ENCODE measurements around the gene WDR88.
"Not testable (repeated sequence)": the region's sequence is repeated elsewhere in the genome, so short reads cannot be mapped to it uniquely, and the experiment has no call there.

WDR88 gene

DNA sequence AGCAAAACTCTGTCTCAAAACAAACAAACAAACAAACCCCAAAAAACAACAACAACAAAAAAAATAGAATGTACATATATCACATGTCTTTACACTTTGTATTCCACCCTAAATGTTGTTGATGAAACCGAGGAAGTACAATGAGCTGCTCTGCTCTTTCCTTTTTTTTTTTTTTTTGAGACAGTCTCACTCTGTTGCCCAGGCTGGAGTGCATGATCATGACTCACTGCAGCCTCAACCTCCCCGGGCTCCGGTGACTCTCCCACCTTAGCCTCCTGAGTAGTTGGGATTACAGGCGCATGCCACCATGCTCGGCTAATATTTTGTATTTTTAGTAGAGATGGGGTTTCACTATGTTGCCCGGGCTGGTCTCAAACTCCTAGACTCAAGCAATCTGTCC lies 31.6 kb downstream of the WDR88 start:
- Histone ChIP-seq H3K4me3 (ENCODE audit: low read length in 2 of 2) (no peak overlapping the region), H3K4me1 (ENCODE audit: control insufficient read depth in 2 of 2, insufficient read depth in 2 of 2, low read length in 2 of 2) (no peaks in the 10 kb centered on the region), H3K9me3 (ENCODE audit: control insufficient read depth in 2 of 2, low read length in 2 of 2) (no peaks in the 10 kb centered on the region), H3K27me3 (ENCODE audit: control insufficient read depth in 2 of 2, insufficient read depth in 2 of 2, low read length in 2 of 2) (no peaks in the 10 kb centered on the region), H3K27ac (ENCODE audit: low read depth in 2 of 2, low read length in 2 of 2) (no peak overlapping the region), H3K9ac (ENCODE audit: low read depth in 1 of 2, low read length in 2 of 2) (no peak overlapping the region), H3K36me3 (ENCODE audit: control insufficient read depth in 2 of 2, insufficient read depth in 2 of 2, low read length in 2 of 2) (no peaks in the 10 kb centered on the region)

GRCh38 chr19:33166037-33166436 lies 34.1 kb downstream of the WDR88 start:
- not testable (repeated sequence) for H3K9ac ChIP-seq (ENCODE audit: low read depth in 1 of 2, low read length in 2 of 2); H3K9me3 ChIP-seq (ENCODE audit: control insufficient read depth in 2 of 2, low read length in 2 of 2); H3K27ac ChIP-seq (ENCODE audit: low read depth in 2 of 2, low read length in 2 of 2); H3K27me3 ChIP-seq (ENCODE audit: control insufficient read depth in 2 of 2, insufficient read depth in 2 of 2, low read length in 2 of 2); H3K4me1 ChIP-seq (ENCODE audit: control insufficient read depth in 2 of 2, insufficient read depth in 2 of 2, low read length in 2 of 2); H3K36me3 ChIP-seq (ENCODE audit: control insufficient read depth in 2 of 2, insufficient read depth in 2 of 2, low read length in 2 of 2); H3K4me3 ChIP-seq (ENCODE audit: low read length in 2 of 2)

DNA sequence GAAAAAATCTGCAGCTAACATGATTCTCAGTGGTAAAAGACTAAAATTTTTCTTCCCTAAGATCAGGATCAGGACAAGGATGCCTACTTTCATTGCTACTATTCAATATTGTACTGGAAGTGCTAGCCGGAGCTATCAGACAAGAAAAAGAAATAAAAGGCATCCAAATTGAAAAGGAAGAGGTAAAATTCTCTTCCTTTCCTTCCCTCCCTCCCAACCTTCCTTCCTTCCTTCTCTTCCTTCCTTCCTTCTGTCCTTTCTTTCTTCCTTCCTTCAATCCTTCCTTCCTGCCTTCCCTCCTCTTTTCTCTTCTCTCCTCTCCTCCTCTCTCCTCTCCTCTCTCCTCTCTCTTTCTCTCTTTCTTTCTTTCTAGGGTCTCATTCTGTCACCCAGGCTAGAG lies 35.5 kb downstream of the WDR88 start:
- H3K36me3 ChIP-seq (ENCODE audit: control insufficient read depth in 2 of 2, insufficient read depth in 2 of 2, low read length in 2 of 2): no peaks in the 10 kb centered on the region
- H3K27ac ChIP-seq (ENCODE audit: low read depth in 2 of 2, low read length in 2 of 2): no peak overlapping the region
- H3K4me3 ChIP-seq (ENCODE audit: low read length in 2 of 2): no peak overlapping the region

GRCh38 chr19:33168528-33168927 lies 36.6 kb downstream of the WDR88 start:
- H3K9me3 ChIP-seq (ENCODE audit: control insufficient read depth in 2 of 2, low read length in 2 of 2): no peaks in the 10 kb centered on the region
- no peak overlapping the region for H3K27ac ChIP-seq (ENCODE audit: low read depth in 2 of 2, low read length in 2 of 2)
- H3K4me3 ChIP-seq (ENCODE audit: low read length in 2 of 2): no peak overlapping the region
- no peaks in the 10 kb centered on the region for H3K27me3 ChIP-seq (ENCODE audit: control insufficient read depth in 2 of 2, insufficient read depth in 2 of 2, low read length in 2 of 2)
- H3K4me1 ChIP-seq (ENCODE audit: control insufficient read depth in 2 of 2, insufficient read depth in 2 of 2, low read length in 2 of 2): peaks cover 0 to 1% of the 10 kb centered on the region in 2 donors
- no peak overlapping the region for H3K9ac ChIP-seq (ENCODE audit: low read depth in 1 of 2, low read length in 2 of 2)
- H3K36me3 ChIP-seq (ENCODE audit: control insufficient read depth in 2 of 2, insufficient read depth in 2 of 2, low read length in 2 of 2): no peaks in the 10 kb centered on the region

More for the DNA sequence above, 35.5 kb downstream of the WDR88 start:
- H3K9me3 ChIP-seq (ENCODE audit: control insufficient read depth in 2 of 2, low read length in 2 of 2): no peaks in the 10 kb centered on the region
- H3K27me3 ChIP-seq (ENCODE audit: control insufficient read depth in 2 of 2, insufficient read depth in 2 of 2, low read length in 2 of 2): no peaks in the 10 kb centered on the region
- no peak overlapping the region for H3K9ac ChIP-seq (ENCODE audit: low read depth in 1 of 2, low read length in 2 of 2)
- H3K4me1 ChIP-seq (ENCODE audit: control insufficient read depth in 2 of 2, insufficient read depth in 2 of 2, low read length in 2 of 2): no peaks in the 10 kb centered on the region

GRCh38 chr19:33171222-33171795 lies 39.4 kb downstream of the WDR88 start:
- Histone ChIP-seq H3K36me3 (ENCODE audit: control insufficient read depth in 2 of 2, insufficient read depth in 2 of 2, low read length in 2 of 2) (no peaks in the 10 kb centered on the region), H3K4me3 (ENCODE audit: low read length in 2 of 2) (no peak overlapping the region), H3K27ac (ENCODE audit: low read depth in 2 of 2, low read length in 2 of 2) (peak overlapping the region in 1 of 2 donors; percentile 25), H3K4me1 (ENCODE audit: control insufficient read depth in 2 of 2, insufficient read depth in 2 of 2, low read length in 2 of 2) (peaks cover 10% of the 10 kb centered on the region in 2 donors), H3K9ac (ENCODE audit: low read depth in 1 of 2, low read length in 2 of 2) (no peak overlapping the region), H3K9me3 (ENCODE audit: control insufficient read depth in 2 of 2, low read length in 2 of 2) (no peaks in the 10 kb centered on the region), H3K27me3 (ENCODE audit: control insufficient read depth in 2 of 2, insufficient read depth in 2 of 2, low read length in 2 of 2) (no peaks in the 10 kb centered on the region)

DNA sequence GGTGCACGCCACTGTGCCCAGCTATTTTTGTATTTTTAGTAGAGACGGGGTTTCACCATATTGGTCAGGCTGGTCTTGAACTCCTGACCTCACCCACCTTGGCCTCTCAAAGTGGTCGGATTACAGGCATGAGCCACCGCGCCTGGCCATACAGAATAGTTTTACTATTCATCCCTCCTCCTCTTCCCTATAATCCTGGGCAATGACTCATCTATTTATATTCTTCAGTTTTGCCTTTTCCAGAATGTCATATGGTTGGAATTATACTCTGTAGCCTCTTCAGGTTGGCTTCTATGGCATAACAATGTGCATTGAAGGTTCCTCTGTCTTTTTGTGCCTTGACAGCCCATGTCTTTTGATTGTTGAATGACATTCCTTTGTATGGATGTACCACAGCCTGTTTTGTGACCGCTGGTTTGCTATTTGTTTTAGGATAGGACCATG lies 40.0 kb downstream of the WDR88 start:
- H3K4me1 ChIP-seq (ENCODE audit: control insufficient read depth in 2 of 2, insufficient read depth in 2 of 2, low read length in 2 of 2): peaks cover 10 to 12% of the 10 kb centered on the region in 2 donors
- H3K9me3 ChIP-seq (ENCODE audit: control insufficient read depth in 2 of 2, low read length in 2 of 2): no peaks in the 10 kb centered on the region
- H3K36me3 ChIP-seq (ENCODE audit: control insufficient read depth in 2 of 2, insufficient read depth in 2 of 2, low read length in 2 of 2): no peaks in the 10 kb centered on the region
- no peaks in the 10 kb centered on the region for H3K27me3 ChIP-seq (ENCODE audit: control insufficient read depth in 2 of 2, insufficient read depth in 2 of 2, low read length in 2 of 2)
- peak overlapping the region in 1 of 2 donors; percentile 25 for H3K27ac ChIP-seq (ENCODE audit: low read depth in 2 of 2, low read length in 2 of 2)
- no peak overlapping the region for H3K9ac ChIP-seq (ENCODE audit: low read depth in 1 of 2, low read length in 2 of 2)
- no peak overlapping the region for H3K4me3 ChIP-seq (ENCODE audit: low read length in 2 of 2)

GRCh38 chr19:33174186-33174585 lies 42.3 kb downstream of the WDR88 start:
- H3K9me3 ChIP-seq (ENCODE audit: control insufficient read depth in 2 of 2, low read length in 2 of 2): no peaks in the 10 kb centered on the region

GRCh38 chr19:33175156-33175782 lies 43.4 kb downstream of the WDR88 start:
- Histone ChIP-seq H3K36me3 (ENCODE audit: control insufficient read depth in 2 of 2, insufficient read depth in 2 of 2, low read length in 2 of 2) (no peaks in the 10 kb centered on the region), H3K4me3 (ENCODE audit: low read length in 2 of 2) (peak overlapping the region; percentile 85 to 96), H3K27ac (ENCODE audit: low read depth in 2 of 2, low read length in 2 of 2) (no peak overlapping the region), H3K9ac (ENCODE audit: low read depth in 1 of 2, low read length in 2 of 2) (no peak overlapping the region), H3K4me1 (ENCODE audit: control insufficient read depth in 2 of 2, insufficient read depth in 2 of 2, low read length in 2 of 2) (peaks cover 14 to 17% of the 10 kb centered on the region in 2 donors), H3K27me3 (ENCODE audit: control insufficient read depth in 2 of 2, insufficient read depth in 2 of 2, low read length in 2 of 2) (no peaks in the 10 kb centered on the region), H3K9me3 (ENCODE audit: control insufficient read depth in 2 of 2, low read length in 2 of 2) (no peaks in the 10 kb centered on the region)

More at GRCh38 chr19:33174186-33174585, 42.3 kb downstream of the WDR88 start:
- Histone ChIP-seq H3K27ac (ENCODE audit: low read depth in 2 of 2, low read length in 2 of 2) (no peak overlapping the region), H3K27me3 (ENCODE audit: control insufficient read depth in 2 of 2, insufficient read depth in 2 of 2, low read length in 2 of 2) (no peaks in the 10 kb centered on the region), H3K9ac (ENCODE audit: low read depth in 1 of 2, low read length in 2 of 2) (no peak overlapping the region), H3K36me3 (ENCODE audit: control insufficient read depth in 2 of 2, insufficient read depth in 2 of 2, low read length in 2 of 2) (no peaks in the 10 kb centered on the region), H3K4me3 (ENCODE audit: low read length in 2 of 2) (no peak overlapping the region), H3K4me1 (ENCODE audit: control insufficient read depth in 2 of 2, insufficient read depth in 2 of 2, low read length in 2 of 2) (peaks cover 14 to 17% of the 10 kb centered on the region in 2 donors)

DNA sequence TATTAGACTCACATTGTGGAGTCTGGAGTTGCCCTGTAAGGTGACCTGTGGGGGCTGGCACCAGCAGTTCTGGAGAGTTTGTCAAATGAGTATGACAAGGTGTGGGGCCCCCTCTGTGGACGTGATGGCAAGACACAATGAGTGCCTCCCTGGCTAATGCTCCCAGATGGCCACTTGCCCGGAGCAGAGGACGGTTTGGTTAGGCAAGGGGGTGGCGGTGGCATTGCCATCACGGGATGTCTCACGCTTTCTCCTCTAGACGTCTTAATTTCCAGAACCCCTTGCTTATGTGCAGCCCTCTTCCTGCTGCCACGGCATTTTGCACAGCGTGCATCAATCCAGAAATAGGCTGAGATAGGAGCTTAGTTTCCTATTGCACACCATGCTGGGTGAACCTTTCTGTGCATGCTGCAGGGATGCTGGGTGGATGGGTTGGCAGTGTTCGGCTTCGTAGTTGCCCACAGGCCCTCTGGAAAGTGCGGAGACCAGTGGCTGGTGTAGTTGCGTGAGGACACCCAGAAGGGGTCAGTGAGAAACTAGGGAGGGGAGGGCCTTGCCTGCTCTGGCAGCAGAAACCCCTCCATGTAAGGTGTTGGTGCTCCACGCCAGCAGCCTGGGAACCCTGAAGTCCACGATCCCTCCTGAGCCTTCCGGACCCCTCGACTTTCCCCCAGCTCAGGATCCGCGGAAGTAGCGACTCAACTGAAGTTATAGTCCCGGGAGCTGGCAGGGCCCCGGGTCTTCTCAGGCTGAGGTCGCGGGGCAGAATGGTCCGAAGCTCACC lies 44.2 kb downstream of the WDR88 start:
- peaks cover 14 to 17% of the 10 kb centered on the region in 2 donors for H3K4me1 ChIP-seq (ENCODE audit: control insufficient read depth in 2 of 2, insufficient read depth in 2 of 2, low read length in 2 of 2)
- no peaks in the 10 kb centered on the region for H3K36me3 ChIP-seq (ENCODE audit: control insufficient read depth in 2 of 2, insufficient read depth in 2 of 2, low read length in 2 of 2)
- peak overlapping the region; percentile 85 to 96 for H3K4me3 ChIP-seq (ENCODE audit: low read length in 2 of 2)
- H3K9me3 ChIP-seq (ENCODE audit: control insufficient read depth in 2 of 2, low read length in 2 of 2): no peaks in the 10 kb centered on the region
- H3K27ac ChIP-seq (ENCODE audit: low read depth in 2 of 2, low read length in 2 of 2): peak overlapping the region; percentile 92 to 95
- no peaks in the 10 kb centered on the region for H3K27me3 ChIP-seq (ENCODE audit: control insufficient read depth in 2 of 2, insufficient read depth in 2 of 2, low read length in 2 of 2)
- peak overlapping the region; percentile 74 to 96 for H3K9ac ChIP-seq (ENCODE audit: low read depth in 1 of 2, low read length in 2 of 2)
